Stimulated activated CD4-positive, alpha-beta T cell treated with anti-CD3 and anti-CD28 coated beads, Interleukin-4, amount 100 ng/mL, for 1 hour (primary cell): ENCODE measurements around the gene ZNF408.

Source experiments
- DNase-seq: peaks from one replicate; pipeline ENCODE4 v3.0.0-alpha.2; 2020

ZNF408 gene

DNA sequence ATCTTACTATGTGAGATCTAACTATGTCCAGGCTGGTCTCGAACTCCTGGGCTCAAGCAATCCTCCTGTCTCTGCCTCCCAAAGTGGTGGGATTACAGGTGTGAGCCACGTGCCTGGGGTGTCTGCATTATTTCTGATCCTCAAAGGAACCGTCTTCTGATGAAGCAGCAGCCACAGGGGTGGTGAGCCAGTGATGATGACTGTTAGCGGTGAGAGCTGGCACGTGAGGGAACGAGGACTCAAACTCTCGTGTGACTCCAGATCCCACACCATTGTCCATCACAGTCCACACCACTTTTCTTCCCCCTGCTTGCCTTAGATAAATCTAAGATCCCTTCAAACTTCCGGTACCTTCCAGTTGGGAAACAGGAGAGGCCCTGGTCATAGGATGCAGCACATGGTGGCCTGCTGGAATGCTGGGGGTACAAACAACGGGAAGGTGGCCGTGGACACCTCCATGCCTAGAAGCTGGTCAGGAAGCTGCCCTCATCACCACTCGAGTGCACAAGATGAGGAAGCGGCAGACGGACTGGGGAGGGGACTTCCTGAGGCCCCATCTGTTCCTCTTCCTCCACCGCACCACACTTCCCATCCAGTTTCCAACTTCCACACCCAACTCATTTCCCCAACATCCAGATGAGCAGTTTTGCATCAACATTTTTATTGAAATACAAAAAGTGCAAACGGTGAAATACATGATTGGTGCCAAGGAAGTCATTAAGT lies 24.2 kb upstream of the ZNF408 start:
- no peak for DNase-seq

- DNase-seq: no peak
These were observed 23.7 kb upstream of the ZNF408 start for GRCh38 chr11:46677169-46677568.

DNA sequence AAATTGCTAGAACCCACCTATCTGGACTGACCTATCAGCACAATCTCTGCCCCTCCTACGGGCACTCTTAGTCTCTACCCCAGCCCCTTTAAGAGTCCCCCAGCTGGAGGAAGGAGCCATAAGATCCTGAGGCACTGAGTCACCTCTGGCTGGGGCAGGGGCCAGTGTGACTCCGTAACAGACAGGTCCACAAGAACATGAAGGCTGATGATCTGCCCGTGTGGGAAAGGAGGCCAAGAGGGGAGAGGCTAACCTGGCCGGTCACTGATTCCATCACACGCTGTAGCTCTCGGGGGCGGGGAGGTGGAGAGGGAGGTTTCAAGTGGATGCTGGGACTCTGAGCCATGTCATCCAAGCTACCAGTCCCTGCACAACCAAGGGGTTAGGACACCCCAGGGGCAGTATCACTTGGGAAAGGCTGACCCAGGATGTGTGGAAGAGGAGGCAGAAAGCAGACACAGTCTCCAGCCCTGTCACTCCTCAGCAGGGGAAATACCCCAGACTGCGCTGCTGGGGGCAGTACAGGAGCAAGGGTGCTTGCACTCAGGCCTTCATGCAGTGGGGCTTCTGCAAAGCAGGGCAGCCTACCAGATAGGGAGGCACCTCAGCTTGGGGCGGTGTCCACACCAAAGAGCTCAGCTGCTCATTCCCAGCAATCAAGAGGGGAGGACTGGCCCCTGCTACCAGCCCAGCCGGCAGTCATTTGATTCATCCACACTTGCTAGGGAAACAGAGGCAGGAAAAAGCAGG lies 22.7 kb upstream of the ZNF408 start:
- no peak for DNase-seq

DNA sequence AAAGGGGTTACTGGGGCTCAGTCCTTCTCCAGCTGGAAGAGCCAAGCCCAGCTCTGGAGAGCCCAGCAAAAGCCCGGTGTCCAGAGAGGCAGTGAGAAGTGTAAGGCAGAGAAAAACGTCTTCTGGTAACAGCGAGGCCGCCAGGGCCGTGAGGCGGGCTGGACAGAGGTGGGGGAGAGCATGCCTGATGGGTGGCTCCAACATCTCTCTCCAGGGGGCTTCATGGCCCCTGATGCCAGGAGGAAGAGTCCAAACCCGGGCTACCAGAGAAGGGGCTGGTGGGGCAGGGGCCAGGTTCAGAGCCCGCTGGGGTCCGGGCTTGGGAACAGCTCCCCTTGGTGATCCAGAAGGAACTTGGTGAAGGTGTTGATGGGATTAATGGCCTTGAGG lies 22.1 kb upstream of the ZNF408 start:
- no peak for DNase-seq

GRCh38 chr11:46679241-46680163 lies 21.3 kb upstream of the ZNF408 start:
- DNase-seq: no peak

GRCh38 chr11:46680164-46680760 lies 20.6 kb upstream of the ZNF408 start:
- no peak for DNase-seq

DNA sequence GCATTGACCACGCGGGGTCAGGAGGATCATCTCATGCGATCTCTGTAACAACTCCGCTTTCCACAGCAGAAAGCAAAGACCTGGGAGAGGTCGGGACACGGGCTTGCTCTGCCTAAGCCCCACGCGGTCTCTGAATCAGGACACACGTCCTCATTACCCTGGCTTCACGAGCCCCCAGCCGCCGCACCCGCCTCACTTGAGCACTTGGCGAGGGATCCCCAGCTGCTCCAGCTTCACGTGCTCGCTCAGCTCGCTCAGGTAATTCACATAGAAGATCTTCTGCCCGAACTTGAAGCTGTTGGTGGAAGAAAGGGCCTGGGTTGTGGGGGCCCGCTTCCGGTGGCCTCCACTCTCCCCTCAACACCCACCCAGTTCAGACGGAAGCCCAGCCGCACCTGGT lies 20.0 kb upstream of the ZNF408 start:
- no peak for DNase-seq

DNA sequence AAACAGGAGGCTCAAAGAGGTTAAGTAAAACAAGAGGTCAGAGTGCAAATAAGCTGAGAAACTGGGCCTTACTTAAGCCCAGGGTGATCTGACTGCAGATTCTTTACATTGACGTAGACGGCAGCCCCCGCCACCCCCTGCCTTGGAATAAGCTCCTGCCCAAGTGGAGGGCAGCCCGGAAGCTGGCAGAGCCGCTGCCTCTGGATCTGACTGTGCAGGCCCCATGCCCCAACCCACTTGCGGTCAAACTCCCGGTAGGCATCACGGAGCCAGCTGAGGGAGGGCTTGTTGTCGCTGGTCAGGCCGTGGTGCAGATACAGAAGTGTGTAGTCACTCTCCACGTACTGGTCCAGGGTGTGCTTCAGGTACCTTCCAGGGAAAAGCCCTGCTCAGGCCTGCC lies 19.0 kb upstream of the ZNF408 start:
- DNase-seq: no peak

DNA sequence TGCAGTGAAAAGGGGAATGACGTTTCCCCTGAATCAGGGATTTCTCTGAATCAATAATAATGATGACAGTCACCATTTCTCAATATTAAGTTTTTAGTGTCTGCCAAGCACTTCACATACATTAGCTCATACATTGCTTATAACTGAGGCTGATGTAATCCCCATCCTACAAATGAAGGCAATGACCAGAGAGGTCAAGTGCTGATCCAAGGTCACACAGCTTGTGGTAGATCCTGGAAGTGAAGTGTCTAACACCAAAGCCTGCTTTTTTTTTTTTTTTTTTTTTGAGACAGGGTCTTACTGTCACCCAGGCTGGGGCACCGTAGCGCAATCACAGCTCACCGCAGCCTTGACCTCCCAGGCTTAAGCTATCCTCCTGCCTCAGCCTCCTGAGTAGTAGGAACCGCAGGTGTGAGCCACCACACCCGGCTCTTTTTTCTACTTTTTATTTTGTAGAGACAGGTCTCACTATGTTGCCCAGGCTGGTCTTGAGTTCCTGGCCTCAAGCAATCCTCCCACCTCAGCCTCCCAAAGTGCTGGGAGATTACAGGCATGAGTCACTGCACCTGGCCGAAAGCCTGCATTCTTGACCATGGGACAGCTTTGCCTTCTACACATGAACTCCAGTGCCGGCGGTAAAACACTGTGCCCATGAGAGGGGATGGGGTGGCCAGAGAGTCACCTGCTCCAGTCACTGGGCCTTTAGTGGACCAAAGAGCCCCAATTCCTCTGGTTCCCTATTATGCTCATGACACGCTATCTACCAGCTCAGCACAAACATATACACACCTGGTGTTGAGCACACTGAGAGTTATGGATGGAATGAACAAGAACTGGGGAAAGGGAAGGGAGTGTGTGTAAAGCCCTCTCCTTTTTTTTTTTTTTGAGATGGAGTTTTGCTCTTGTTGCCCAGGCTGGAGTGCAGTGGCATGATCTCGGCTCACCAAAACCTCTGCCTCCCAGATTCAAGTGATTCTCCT lies 17.8 kb upstream of the ZNF408 start:
- DNase-seq: no peak

- DNase-seq: no peak
These were observed 16.5 kb upstream of the ZNF408 start for GRCh38 chr11:46684367-46684766.

- DNase-seq: no peak
These were observed 13.7 kb upstream of the ZNF408 start for GRCh38 chr11:46686886-46687795.

- DNase-seq: no peak
These were observed 10.1 kb upstream of the ZNF408 start for GRCh38 chr11:46690702-46691101.

GRCh38 chr11:46692450-46692849 lies 8.4 kb upstream of the ZNF408 start:
- DNase-seq: no peak

- DNase-seq: no peak
These were observed 7.2 kb upstream of the ZNF408 start for GRCh38 chr11:46693597-46694012.

DNA sequence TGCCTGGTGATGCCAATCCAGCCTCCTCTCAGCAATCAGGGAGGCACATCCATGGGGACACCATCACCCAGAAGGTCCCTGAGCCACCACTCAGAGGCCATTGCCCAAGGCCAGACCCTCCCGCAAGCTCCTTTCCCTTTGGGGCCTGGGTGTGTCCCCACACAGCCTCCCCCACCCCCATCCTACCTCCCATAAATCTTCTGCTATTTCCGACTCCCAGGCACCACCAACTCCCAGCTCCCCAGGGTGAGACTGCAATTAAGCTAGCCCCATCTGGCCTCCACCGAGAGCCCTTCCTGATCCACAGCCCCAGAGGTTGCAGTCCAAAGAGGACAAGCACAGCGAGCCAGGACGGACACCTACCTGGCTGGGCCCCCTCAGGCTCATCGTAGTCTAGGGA lies 6.8 kb upstream of the ZNF408 start:
- DNase-seq: no peak

DNA sequence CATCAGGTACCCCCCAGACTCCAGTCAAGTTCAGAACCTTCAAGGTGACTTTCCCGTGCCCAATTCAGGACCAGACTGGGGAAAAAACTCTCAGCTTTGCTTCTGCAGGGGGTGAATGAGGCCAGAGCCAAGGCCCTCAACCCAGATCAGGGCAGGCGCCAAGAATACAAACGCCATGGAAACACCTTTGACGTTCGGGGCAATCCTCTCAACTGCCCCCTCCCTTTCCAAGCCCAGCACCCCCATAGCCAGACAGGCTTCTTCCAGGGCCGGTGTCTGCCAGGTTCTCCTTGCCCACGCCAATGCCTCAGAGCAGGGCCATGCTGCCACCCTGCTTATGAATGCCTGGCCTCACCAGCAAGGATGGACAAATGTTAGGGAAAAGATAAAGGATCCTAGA lies 6.2 kb upstream of the ZNF408 start:
- DNase-seq: no peak

- DNase-seq: no peak
These were observed 5.3 kb upstream of the ZNF408 start for GRCh38 chr11:46695345-46696211.

DNA sequence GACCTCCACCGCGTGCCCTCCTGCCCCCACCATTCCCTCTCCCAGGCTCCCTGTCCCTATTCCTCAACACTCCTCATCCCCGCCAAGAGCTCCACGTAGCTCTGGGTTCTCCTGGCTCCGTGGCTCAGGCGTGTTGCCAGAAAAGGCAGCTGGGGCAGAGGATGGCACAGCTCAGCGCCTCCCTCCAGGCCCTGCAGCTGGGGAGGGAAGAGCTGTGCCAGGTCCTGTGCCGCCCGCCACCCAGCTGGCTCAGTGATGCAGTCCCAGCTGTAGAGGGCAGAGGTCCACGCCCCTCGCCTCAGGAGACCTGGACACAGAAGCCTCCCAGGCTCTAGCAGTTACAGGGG lies 4.6 kb upstream of the ZNF408 start:
- DNase-seq: no peak

DNA sequence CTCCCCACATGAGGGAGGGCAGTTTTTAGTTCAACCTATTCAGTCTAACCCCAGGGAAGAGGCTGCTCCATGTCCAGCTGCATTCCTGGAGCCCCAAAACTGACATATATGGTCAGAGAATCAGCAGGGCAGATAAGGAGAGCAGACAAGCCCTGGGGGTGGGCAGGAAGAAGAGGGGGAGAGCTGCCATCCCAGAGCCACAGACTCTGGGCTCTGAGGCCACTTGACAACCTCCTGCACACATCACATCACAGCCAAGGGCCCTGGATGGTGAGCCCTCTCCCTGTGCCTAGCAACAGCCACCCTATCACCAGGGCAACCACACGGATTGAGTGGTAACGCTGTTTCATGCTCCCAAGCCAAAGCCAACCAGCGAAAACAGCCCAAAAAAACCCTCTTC lies 3.5 kb upstream of the ZNF408 start:
- DNase-seq: no peak

GRCh38 chr11:46697723-46698122 lies 3.1 kb upstream of the ZNF408 start:
- no peak for DNase-seq
